GM18868 (cell line): Measurements from ENCODE around the gene MELTF.

Source experiments
- ATAC-seq: cut with Tn5 transposase; IDR thresholded peaks from one replicate; pipeline ENCODE4 v1.9.1; 2021; ENCODE audit warnings: mild to moderate bottlenecking, moderate library complexity; ENCODE audit not compliant: unreplicated experiment

MELTF gene

GRCh38 chr3:196969134-196969659 lies 60.4 kb downstream of the MELTF start:
- peak; percentile 41 for ATAC-seq

DNA sequence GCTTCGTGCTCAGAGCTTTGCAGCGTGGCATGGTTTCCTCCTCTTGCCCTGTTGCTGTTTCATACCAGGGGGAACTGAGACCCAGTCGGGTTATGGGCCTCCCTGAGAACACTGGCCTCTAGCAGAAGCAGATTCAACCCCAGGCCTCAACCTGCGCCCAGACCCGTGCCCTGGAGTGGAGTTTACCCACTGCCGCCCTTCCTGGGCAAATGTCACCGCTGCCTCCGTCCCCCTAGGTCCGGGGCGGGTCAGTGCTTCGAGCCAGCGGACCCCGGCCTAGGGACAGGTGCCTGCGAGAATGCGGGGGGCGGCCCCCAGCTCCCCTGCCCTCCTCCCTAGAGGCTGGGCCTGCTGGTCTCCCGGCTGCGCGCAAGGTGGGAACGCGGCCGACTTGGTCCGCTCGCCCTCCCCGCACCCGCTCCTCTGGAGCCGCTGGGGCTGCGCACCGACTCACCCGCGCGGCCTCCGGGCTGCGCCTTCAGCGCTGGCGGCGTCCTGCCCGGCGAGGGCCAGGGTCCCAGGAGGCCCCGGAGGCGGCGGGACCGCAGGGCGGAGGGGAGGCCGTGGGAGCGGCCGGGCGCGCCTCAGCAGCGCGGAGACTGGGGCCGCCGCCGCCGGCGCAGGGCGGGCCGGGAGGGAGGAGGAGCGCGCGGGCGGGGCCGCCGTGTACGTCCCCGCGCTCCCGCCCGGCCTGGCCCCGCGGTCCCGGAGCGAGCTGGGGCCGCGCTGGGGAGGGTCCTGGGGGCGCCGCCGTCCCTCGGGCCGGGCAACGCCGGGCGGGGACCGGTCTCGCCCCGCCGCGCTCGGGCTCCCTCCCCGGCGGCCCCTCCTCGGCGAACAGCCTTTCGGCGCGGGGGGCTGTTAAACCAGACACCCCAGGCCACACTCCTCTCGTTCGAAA lies 61.1 kb downstream of the MELTF start, which contains the start of gene PIGZ:
PIGZ (minus strand) TSS at position 601 of the 901 bp plus-strand sequence. CDS start 16,802 bp downstream, outside the sequence.
- peak; percentile 62 for ATAC-seq

DNA sequence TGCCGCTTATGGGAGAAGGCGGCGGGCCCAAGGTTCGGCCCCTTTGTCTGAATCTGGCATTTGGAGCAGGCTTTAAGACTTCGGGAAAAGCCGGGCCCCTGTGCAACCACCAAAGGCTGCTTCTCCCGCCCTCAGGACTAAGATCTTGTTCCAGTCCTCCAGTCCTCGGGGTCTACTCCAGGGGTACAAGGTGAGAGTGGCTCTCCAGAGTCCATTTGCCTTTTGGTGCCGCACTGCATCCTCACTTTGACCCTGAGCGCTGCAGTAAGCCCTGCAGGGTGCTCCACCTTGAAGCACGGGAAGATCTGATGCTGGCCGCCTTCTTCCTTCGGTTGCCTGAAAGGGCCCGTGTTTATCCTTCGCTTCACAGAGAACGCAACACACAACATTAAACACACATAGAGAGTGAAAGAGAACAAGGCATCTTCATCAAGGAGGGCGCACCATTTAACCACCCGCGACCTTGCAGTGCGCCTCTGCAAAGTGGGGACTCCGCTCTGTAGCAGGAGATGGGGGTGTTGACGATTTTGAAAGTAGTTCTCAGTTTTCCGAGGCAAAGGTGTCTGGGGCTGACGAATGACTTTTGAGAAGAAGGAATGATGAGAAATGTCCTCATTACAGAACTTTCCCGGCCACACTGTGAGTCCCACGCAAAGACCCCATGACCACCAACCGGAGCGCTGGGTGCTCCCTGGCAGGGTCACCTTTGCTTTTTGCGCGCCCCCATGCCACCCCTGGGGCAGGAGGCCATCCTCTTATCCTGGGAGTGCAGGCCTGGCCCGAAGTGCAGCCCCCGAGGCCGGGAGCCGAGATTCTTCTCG lies 62.0 kb downstream of the MELTF start:
- ATAC-seq: no peak

- ATAC-seq: no peak
Measured at GRCh38 chr3:196966526-196967401, 62.9 kb downstream of the MELTF start.

GRCh38 chr3:196965804-196966173 lies 63.8 kb downstream of the MELTF start:
- ATAC-seq: no peak

DNA sequence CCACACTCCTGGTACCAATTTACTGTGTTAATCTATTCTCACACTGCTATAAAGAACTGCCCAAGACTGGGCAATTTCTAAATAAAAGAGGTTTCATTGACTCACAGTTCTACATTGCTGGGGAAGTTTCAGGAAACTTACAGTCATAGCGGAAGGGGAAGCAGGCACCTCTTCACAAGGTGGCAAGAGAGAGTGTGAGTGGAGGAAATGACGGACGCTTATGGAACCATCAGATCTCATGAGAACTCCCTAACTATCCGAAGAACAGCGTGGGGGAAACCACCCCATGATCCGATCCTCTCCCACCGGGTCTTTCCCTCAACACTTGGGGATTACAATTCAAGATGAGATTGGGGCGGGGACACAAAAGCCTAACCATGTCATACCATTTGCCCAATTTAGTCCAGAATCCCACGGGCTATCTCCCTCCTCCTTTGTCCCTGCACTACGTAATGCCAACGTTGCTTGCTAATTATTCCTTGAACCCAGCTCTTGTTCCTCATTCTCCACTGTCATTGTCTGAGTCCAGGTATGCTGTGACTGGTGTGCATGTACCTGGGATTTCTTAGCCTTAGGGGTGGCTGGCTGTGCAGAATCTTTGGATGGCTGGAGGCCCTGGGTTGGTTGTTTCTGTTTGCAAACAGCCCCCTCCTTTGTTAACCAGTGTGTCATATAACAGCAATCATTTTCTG lies 64.4 kb downstream of the MELTF start:
- no peak for ATAC-seq

DNA sequence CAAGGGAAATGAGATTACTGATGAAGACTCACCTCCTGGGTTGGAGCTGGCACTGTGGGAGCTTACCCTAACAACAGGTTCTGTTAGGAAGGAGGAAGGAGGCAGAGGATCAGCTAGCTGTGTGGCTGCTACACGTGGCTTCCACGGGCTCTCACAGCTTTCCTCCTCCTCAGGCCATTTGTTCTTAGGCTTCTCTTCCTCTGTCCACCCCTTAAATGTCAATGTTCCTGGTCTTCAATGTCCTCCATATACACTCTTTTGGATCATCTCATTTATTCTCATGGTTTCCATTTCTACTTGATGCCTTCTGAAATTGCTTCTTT lies 66.0 kb downstream of the MELTF start:
- no peak for ATAC-seq

GRCh38 chr3:196962930-196963630 lies 66.5 kb downstream of the MELTF start:
- no peak for ATAC-seq

- ATAC-seq: no peak
Measured at GRCh38 chr3:196962108-196962929, 67.3 kb downstream of the MELTF start.

- no peak for ATAC-seq
Measured at GRCh38 chr3:196954832-196955231, 74.8 kb downstream of the MELTF start.
